Breast epithelium (tissue), 3 donors: ENCODE results near the gene OGFOD3.

Source experiments
- CTCF ChIP-seq, 3 donors: fragments of 450-650 bp; IDR thresholded peaks; one replicate each; pipeline ENCODE4 v1.5.1; 2016 to 2017; ENCODE audit warnings: antibody characterized with exemption in 3 of 3, mild to moderate bottlenecking in 3 of 3, moderate library complexity in 3 of 3
- POLR2A ChIP-seq: fragments of 450-650 bp; IDR thresholded peaks from one replicate; pipeline ENCODE4 v1.6.1; 2016; ENCODE audit warnings: antibody characterized with exemption, mild to moderate bottlenecking, moderate library complexity
- POLR2AphosphoS5 ChIP-seq, 3 donors: sonication (generic); formaldehyde crosslinking; IDR thresholded peaks; one replicate each; pipeline ENCODE4 v1.6.1; 2017; ENCODE audit warnings: antibody characterized with exemption in 3 of 3

GRCh38 chr17:82390860-82391435 is 27.4 kb downstream of the OGFOD3 start:
- TF ChIP-seq CTCF (IDR thresholded peaks at IDR 0.05) (no peak), POLR2A (no peak), POLR2AphosphoS5 (IDR thresholded peaks at IDR 0.05) (no peak)
